DMS114 treated with DMSO at 0.1 percent for 48 hours (cell line): ENCODE results near the gene DNAJC30.
"Not testable (repeated sequence)": the region's sequence is repeated elsewhere in the genome, so short reads cannot be mapped to it uniquely, and the experiment has no call there.

ENCODE experiments used
- DNase-seq: peaks from one replicate; lab custom pipeline; 2025; ENCODE audit not compliant: unreplicated experiment; lab: John Stamatoyannopoulos, UW

Gene DNAJC30

DNA sequence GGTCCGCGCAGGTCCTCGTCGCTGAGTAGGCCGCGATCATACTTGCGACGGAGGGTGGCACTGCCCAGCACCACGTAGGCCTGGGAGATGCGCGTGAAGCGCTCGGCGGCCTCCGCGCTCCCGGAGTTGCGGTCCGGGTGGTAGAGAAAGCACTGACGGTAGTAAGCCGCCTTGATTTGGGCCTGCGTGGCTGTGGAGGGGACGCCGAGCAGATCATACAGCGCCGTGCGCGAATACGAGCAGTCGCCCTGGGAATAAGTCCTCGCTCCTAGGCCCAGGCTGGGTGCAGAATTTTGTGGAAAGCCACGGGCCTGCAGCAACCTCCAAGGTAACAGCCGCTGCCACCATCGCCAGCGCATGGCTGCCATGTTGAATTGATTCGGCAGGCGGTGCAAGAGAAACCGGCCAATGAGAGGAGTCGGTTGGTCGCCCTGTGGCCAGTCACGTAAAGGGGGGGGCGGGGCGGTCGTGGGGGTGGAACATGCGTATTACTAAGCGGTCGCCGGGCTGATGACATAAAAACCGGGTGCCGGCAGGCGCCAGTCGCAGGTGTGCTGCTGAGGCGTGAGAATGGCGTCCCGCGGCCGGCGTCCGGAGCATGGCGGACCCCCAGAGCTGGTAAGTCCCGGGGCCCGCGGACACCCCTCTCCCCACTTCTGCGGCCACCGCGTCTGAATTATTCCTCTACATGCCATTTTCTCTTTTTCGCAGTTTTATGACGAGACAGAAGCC is at the start of gene DNAJC30, which contains the start of gene BUD23:
DNAJC30 (minus strand) TSS at position 398 of the 732 bp plus-strand sequence; CDS start at position 368, 30 bp downstream.
BUD23 (plus strand) TSS at position 542 of the 732 bp plus-strand sequence; CDS start at position 571, 29 bp downstream.
- peak; percentile 89 for DNase-seq

DNA sequence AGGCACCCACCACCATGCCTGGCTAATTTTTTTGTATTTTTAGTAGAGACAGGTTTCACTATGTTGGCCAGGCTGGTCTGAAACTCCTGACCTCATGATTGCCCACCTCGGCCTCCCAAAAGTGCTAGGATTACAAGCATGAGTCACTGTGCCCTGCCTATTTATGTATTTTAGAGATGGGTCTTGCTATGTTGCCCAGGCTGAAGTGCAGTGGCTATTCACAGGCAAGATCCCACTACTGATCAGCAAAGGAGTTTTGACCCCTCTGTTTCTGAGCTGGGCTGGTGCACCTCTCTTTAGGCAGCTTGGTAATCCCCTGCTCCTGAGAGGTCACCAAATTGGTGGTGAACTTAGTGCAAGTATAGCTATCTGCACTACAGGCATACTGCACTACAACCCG is 49.1 kb upstream of the DNAJC30 start:
- DNase-seq = no peak

GRCh38 chr7:73730485-73730884 is 47.2 kb upstream of the DNAJC30 start:
- no peak for DNase-seq

GRCh38 chr7:73728551-73728950 is 45.3 kb upstream of the DNAJC30 start:
- no peak for DNase-seq

- DNase-seq = no peak
Measured at GRCh38 chr7:73727952-73728351, 44.7 kb upstream of the DNAJC30 start.

DNA sequence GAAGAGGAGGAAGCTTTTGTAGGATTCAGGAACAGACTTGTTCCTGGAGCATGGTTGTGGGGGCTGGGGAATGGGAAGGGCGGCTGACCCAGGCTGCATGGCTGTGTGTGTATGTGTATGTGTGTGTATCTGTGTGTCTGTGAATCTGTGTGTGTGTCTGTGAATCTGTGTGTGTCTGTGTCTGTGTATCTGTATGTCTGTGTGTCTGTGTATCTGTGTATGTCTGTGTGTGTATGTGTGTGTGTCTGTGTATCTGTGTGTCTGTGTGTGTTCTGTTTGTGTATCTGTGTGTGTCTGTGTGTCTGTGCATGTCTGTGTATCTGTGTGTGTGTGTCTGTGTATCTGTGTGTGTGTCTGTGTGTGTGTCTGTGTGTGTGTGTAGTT is 42.8 kb upstream of the DNAJC30 start:
- DNase-seq = no peak

DNA sequence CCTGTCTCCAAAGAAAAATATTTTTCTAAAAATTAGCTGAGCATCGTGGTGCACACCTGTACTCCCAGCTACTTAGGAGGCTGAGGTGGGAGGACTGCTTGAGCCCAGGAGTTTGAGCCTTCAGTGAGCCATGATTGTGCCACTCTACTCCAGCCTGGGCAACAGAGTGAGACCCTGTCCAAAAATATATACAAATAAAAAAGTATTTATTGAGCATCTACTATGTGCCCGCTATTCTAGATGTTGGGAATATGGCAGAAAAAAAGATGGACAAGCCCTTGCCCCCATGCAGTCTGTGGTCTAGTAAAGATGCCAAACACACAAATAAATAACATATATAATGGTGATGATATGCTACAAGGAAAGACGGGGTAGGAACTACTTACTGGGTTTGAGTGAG is 40.6 kb upstream of the DNAJC30 start:
- no peak for DNase-seq

DNA sequence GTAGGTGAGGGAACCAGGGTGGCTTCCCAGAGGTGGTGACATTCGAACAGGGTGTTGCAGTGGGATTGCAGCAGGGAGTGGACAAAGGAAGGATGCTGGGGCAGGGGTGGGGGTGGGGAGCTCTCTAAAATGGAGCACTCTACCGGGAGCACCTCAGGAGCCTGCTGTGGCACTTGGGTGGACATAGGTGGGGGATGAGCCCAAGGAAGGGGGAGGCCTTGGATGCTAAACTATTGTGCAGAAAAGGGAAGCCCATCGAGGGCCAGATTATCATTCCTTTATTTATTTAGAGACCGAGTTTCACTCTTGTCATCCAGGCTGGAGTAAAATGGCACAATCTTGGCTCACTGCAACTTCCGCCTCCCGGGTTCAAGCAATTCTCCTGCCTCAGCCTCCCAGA is 39.5 kb upstream of the DNAJC30 start:
- DNase-seq = no peak

GRCh38 chr7:73722182-73722581 is 38.9 kb upstream of the DNAJC30 start:
- DNase-seq = not testable (repeated sequence)

GRCh38 chr7:73721377-73721817 is 38.1 kb upstream of the DNAJC30 start:
- DNase-seq = no peak

DNA sequence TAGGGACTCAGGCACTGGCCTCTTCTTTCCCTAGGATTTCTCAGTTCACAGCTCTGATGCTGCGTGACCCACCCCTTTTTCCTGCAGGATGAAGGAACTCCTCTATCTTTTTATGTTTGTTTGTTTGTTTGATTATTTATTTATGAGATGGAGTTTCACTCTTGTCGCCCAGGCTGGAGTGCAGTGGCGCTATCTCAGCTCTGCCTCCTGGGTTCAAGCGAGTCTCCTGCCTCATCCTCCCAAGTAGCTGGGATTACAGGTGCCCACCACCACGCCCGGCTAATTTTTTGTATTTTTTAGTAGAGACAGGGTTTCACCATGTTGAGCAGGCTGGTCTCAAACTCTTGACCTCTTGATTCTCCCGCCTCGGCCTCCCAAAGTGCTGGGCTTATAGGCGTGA is 37.2 kb upstream of the DNAJC30 start:
- not testable (repeated sequence) for DNase-seq

GRCh38 chr7:73719806-73720169 is 36.5 kb upstream of the DNAJC30 start:
- no peak for DNase-seq

DNA sequence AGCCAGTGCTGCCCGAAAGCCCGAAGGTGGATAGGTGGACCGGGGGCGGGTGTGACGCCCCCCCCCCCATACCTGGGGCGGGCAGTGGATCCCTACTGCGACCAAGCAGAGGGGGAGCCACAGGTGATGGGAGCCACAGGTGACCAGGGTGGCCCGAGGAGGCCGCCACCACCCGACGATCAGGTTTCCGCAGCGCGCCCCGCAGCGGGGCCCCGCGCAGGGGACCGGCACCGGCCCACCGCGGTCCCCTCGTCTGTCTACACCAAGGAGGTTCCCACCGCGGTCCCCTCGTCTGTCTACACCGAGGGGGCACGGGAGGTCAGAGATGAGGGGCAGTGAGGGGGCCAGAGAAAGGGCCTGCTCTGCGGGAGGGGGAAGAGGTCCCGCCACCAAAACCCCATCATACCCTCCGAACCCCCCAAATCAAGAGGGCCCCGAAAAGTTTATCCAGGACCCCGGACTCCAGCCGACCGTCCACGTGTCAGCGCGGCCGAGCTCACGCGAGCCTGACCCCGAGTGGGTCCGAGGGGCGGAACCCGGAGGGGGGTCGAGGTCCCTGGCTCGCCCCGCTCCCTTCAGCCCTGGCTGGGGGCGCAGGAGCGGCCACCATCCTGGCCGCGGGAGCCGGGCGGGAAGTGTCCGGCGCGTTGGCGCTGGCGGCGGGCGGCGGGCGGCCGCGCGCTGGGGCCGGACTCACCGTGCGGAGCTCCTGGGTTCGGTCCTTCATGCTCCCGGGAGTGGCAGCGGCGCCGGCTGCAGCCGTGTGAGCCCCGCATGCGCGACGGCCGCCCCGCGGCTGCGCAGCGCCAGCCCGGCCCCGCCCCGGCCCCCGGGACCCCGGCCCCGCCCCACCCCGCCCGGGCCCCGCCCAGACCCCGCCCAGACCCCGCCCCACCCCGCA is 35.9 kb upstream of the DNAJC30 start, which contains the start of gene STX1A:
STX1A (minus strand) TSS at position 765 of the 901 bp plus-strand sequence; CDS start at position 727, 38 bp downstream.
- DNase-seq = no peak

- no peak for DNase-seq
Measured at GRCh38 chr7:73718438-73718881, 35.2 kb upstream of the DNAJC30 start.

DNA sequence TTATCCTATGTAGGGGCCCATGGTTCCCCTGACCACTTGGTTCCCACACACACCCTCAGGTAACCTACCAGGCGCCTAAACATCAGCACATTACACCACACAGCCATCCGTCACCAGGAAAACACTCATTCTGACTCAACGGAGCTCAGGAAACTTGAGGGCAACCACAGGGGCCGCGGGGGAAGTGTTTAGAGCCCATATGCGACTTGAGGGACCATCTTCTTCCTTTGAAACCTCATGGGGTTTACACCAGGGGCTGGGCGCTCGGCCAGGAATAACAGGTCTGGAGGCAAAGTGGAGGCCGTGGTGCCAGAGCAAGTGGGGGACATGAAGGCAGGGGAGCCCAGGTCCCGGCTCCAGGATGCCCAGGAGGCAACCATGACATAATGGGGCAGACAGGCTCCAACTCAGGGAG is 34.7 kb upstream of the DNAJC30 start:
- DNase-seq = no peak

GRCh38 chr7:73717025-73717807 is 34.0 kb upstream of the DNAJC30 start:
- DNase-seq = no peak

GRCh38 chr7:73716318-73716890 is 33.2 kb upstream of the DNAJC30 start:
- DNase-seq = no peak

GRCh38 chr7:73715648-73716317 is 32.5 kb upstream of the DNAJC30 start:
- DNase-seq = no peak

DNA sequence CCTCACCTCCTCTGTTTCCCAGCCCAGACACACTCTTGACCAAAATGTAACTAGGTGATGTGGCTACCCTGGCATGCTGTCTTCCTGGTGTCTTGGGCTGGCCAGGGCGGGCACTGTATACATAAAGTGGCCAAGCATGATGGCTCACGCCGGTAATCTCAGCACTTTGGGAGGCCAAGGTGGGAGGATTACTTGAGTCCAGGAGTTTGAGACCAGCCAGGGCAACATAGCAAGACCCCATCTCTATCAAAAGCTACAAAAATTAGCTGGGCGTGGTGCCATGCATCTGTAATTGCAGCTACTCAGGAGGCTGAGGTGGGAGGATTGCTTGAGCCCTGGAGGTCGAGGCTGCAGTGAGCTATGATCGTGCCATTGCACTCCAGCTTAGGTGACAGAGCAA is 30.1 kb upstream of the DNAJC30 start:
- not testable (repeated sequence) for DNase-seq

- DNase-seq = no peak
Measured at GRCh38 chr7:73712773-73713172, 29.5 kb upstream of the DNAJC30 start.
